Measurements from ENCODE around the gene SSX2.
"Not testable (repeated sequence)": the region's sequence is repeated elsewhere in the genome, so short reads cannot be mapped to it uniquely, and the experiment has no call there.

The SSX2 gene, protein sequence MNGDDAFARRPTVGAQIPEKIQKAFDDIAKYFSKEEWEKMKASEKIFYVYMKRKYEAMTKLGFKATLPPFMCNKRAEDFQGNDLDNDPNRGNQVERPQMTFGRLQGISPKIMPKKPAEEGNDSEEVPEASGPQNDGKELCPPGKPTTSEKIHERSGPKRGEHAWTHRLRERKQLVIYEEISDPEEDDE

DNA sequence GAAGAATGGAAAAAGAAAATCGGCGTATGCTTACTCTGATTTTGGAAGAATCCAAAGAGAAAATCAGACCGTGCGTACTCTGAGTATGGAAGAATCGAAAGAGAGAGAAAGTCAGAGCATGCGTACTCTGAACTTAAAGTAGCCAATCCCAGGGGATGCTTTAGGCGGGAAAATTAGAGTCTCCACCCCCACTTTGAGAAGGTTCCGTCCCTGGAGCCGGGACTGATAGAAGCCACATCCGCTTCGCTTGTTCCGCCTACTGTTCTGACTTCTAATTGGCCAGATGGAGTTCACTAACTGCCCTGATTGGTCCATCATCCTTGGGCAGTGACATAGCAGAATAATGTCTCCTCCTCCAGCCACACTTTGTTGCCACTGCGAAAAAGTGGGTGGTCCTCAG, at the start of gene SSX2:
TSS of gene SSX2 (minus strand) at position 101 of the 400 bp plus-strand sequence. CDS start 1,429 bp downstream, outside the sequence.
- DNase-seq: not testable (repeated sequence)

- not testable (repeated sequence) for DNase-seq
These were observed 44.0 kb upstream of the SSX2 start, which contains the start of gene SSX2B for GRCh38 chrX:52750952-52751351. Gene SSX2B, plus strand, starts transcription at chrX:52751252. Its CDS starts 1,429 bp downstream, at chrX:52752681.

- not testable (repeated sequence) for DNase-seq
These were observed 14.9 kb downstream of the SSX2 start for GRCh38 chrX:52692034-52692433.

GRCh38 chrX:52662218-52662617, 44.8 kb downstream of the SSX2 start:
- DNase-seq: not testable (repeated sequence)

DNA sequence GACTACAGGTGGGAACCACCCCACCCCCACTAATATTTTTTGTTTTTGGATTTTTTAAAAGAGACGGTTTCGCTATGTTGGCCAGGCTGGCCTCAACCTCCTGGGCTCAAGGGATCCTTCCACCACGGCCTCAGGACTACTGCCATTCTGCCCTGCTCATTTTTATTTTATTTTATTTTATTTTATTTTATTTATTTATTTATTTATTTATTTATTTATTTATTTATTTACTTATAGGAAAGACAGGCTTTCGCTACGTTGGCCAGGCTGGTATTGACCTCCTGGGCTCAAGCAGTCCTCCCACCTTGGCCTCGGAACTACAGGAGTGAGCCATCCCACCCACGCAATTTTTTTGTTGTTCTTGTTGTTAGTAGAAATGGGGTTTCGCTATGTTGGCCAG, 51.5 kb downstream of the SSX2 start:
- not testable (repeated sequence) for DNase-seq

GRCh38 chrX:52654800-52655199, 52.2 kb downstream of the SSX2 start, which contains the start of gene SSX7:
Gene SSX7, minus strand, starts transcription at chrX:52654900. Its CDS starts 1,428 bp downstream, at chrX:52653472.
- DNase-seq: not testable (repeated sequence)

DNA sequence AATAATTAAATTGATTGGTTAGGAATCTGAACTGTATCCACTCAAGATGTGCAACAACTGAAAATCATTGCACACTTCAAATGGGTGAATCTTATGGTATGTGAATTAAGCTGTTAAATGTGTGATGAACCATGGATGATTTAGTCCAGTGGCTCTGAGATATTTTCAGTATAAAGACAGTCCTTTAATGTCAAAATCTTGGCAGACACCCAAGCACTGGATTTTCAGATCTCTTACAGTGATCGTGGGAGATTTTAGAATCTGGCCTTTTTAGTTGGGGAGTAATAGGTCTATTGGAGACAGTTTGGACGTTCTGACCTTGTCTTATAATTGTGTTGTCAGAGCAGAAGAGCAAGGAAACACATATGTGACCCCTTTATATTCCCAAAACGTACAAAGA, 56.3 kb downstream of the SSX2 start:
- not testable (repeated sequence) for DNase-seq

- DNase-seq: not testable (repeated sequence)
These were observed 58.0 kb downstream of the SSX2 start for GRCh38 chrX:52648956-52649355.

Measured in fibroblast of upper back skin (primary cell).